Hippocampal formation (tissue), 2 donors: ENCODE results near the gene UHMK1.
A peak's percentile ranks its signal among the peaks of the same experiment; 100 is the strongest.

Experiments used
- DNase-seq, 2 donors: peaks; one replicate each; lab custom pipeline; 2025; lab: John Stamatoyannopoulos, UW

Gene UHMK1

GRCh38 chr1:162530307-162530987 is 32.8 kb downstream of the UHMK1 start:
- no peak for DNase-seq

GRCh38 chr1:162530988-162531319 is 33.3 kb downstream of the UHMK1 start:
- no peak for DNase-seq

- DNase-seq: no peak
Measured at GRCh38 chr1:162535501-162535900, 37.9 kb downstream of the UHMK1 start.

- no peak for DNase-seq
Measured at GRCh38 chr1:162536511-162536910, 38.9 kb downstream of the UHMK1 start.

GRCh38 chr1:162537216-162537615 is 39.6 kb downstream of the UHMK1 start:
- DNase-seq: no peak

DNA sequence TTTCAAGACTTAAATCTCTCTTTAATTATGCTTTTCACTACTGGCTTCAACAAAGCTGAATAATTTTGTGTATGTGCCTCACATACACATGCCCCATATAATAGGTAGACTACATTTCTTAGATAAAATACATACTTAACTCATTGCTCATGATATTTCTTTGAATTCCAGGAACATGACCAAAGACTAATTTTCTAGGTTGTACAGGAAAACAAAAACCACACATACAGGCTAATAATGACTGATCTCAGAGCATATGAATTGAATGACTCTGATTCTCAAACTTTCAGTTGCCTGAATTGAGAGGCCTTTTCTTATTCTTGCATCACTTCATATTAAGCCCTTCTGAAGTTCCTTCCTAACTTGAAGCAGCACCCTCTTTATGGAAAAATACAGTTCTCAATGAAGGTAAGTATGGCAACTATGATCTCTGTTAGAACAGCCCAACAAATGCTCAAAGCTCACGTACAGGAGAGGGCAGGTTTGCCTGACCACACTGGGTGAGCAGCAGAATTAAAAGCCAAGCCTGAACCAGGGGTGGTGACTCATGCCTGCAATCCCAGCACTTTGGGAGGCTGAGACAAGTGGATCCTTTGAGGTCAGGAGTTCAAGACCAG is 41.3 kb downstream of the UHMK1 start:
- no peak for DNase-seq

GRCh38 chr1:162541619-162542141 is 44.1 kb downstream of the UHMK1 start:
- no peak for DNase-seq

DNA sequence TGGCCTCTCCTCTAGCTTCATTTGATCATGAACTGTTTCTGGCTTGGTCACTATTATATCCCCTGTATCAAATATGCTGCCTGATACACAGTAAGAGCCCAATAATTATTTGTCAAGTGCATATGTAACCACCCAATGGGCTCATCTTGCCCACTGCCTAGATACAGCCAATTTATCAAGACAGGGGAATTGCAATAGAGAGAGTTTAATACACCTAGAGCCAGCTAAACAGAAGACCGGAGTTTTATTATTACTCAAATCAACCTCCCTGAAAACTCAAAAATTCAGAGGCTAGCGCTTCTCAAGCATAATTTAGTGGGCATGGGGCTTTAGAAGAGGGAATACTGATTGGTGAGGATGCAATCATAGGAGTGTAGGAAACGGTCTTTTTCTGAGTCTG is 45.6 kb downstream of the UHMK1 start:
- DNase-seq: no peak

- no peak for DNase-seq
Measured at GRCh38 chr1:162548170-162548569, 50.6 kb downstream of the UHMK1 start.

- DNase-seq: no peak
Measured at GRCh38 chr1:162549001-162549400, 51.4 kb downstream of the UHMK1 start.

DNA sequence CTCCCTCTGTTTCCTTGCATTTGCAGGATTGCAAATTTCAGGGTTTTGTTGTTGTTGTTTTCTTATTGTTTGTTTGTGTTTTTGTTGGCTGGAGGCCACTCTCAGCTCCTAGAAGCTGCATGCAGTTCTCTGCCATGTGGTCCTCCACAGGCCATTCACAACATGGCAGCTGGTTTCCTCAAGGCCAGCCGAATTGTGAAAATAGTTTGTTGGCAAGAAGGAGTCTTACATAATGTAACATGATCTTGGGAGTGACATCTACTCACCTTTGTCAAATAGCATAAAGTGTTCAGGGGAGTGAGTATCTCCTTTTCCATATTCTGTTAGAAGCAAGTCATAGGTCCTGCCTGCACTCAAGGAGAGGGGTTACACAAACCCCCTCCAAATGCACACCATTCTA is 53.3 kb downstream of the UHMK1 start:
- DNase-seq: no peak

DNA sequence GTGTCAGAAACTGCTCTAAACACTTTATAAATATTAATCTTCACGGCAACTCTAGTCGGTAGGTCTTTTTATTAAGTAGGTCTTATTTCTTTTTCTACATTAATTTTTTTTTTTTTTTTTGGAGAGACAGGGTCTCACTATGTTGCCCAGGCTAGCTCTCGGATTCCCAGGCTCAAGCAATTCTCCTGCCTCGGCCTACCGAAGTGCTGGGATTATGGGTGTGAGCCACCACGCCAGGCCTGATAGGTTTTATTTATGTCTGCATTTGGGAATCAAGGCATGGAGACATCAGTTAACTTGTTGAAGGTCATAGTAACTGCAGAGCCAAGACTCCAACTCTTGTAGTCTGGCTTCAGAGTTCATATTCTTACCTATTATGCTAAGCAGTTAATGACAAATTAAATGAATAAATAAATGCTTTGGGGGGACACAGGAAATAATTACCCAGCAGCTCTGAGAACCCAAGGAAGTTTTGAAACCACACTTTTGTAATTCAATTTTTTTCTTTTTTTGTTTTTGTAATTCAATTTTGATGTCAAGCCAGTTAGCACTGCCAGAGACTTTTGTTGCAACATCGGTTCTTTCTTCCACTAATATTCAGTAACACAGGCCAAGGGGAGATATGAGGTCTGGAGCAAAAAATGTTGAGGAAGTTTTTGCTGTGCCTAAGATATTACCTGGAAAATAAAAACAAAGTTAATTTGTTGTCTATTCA is 54.5 kb downstream of the UHMK1 start:
- DNase-seq: no peak

- no peak for DNase-seq
Measured at GRCh38 chr1:162552684-162553252, 55.1 kb downstream of the UHMK1 start.

DNA sequence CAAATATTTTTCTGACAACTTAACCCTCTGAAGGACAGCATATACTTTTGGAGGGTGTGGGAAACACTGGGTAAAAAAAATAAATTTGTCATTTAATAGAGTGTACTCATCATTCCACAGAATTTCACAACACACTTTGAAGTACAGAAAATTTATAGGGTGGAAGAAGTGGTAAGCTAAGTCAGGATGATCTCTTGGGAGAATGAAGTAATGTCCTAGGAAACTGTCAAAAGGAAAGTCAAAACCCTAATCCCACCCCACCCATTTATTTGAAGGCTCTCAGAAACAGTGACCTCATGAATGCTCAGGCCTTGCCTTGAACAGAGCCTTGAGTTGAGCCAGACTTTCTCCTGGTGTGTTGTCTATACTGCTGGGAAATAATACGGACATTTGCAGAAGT is 56.6 kb downstream of the UHMK1 start:
- no peak for DNase-seq

DNA sequence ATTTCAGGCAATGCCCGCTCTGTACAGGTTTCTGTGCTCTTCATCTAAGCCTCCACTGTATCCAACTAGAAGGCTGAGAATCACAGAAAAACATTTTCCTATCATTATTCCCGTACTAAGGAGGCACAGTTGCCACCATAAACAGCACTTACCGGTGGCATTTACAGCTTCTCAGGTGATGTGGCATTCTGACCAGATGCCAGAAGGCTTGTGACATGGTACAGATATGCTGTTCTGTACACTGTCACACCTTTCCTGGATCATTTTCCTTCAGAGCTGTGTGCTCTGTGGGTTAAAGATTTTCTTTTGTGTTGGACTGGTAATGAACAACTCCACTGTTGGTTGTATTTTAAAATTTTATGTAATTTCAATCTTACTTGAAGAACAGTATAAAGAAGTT is 59.9 kb downstream of the UHMK1 start:
- no peak for DNase-seq

DNA sequence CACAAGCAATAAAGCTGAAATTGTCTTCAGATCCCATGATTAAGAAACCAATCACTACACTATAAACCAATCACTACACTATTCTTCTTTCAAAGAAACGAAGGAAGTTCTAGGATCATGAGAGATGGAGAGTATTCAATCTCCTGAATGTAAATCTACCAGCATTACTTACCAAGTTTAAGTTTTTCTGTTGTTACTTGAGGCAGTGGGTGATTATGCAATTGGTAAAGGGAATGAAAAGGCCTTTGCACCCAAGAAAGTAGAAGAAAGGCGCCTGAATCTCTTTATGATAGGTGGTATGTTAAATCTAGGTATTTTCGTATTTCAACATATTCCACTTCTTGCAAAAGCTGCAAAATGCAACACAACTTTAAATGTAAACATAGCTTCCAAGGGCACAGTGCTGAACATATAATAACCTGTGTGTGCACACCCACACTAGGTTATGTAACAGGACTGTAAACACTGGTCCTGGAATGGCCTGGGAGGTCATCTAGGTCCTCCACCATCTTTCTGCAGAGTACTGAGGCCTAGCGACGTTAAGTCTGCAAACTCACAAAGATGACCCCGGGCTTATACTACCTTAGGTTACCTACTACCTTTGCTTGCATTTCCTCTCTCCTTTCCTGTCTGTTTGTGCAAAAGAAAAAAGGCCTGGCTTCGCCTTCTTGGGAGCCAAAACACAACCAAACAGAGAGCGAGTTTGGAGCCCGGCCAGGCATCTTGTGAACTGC is 62.9 kb downstream of the UHMK1 start:
- DNase-seq: no peak

DNA sequence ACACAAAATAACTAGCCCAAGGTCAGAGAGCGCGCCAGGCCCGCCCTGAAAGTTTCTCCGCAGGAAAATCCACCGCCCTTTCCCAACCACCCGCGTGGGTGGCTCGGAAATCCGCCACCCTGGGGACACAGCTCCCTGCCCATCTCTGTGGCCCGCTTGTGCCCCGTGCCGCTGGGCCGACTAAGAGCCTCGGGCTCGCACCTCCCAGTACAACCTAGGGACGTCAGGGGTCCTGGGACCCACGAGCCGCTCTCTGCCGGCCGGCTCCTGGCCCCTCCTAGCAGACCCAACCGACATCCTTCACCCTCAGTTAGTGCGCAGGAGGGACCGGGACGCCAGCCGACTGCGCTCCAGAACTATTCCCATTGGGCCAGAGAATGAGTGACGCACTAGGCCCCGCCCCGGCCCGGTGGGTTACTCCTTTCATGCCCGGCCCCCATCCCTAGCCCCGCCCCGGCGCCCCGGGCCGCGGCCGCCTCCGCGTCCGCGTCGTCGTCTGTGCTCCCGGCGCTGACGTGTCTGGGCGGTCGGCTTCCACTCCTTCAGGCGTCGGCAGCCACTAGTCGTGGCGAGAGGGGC is 63.5 kb downstream of the UHMK1 start:
- peak; percentile 96 for DNase-seq

DNA sequence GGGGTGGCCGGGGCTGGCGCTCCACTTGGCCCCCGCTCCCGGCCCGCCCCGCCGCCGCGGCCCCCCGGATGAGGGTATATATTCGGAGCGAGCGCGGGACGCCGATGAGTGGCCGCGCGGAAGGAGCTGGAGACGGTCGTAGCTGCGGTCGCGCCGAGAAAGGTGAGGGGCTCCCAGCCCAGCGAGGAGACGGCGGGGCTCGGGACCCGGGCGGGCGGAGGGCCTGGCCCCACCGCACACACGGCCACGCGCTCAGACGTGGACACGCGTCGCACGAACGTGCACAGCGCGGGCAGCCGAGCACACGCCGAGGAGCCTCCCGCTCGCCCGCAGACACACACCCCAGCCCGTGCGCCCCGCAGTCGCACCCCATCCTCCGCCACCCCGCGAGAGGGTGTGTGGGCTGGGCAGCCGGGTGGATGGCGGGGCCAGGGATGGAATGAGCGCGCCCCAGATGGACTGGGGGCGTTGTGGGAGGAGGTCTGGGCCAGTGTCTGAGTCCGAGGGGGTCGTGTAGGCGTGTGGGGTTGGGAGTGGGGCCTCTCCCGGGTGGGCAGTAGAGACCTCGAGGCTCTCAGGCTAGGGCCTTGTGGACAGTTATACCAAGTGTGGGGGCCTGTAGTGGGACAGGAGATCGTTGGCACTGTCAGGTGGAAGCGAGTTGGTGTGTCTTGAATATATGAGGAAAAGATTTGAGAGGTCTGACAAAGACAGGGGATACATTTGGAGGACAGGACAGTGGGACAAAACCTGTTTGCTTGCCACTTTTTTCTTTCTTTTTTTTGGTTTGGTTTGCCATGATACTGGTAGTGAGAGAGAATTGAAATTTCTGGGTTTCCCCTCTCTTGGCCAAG is 64.2 kb downstream of the UHMK1 start, which contains the start of gene UAP1:
Gene UAP1, plus strand, starts transcription at position 107 of the 854 bp plus-strand sequence. CDS start 4,347 bp downstream, outside the sequence.
- DNase-seq: no peak

GRCh38 chr1:162562470-162562828 is 64.8 kb downstream of the UHMK1 start:
- DNase-seq: no peak

- no peak for DNase-seq
Measured at GRCh38 chr1:162564762-162565218, 67.2 kb downstream of the UHMK1 start.

DNA sequence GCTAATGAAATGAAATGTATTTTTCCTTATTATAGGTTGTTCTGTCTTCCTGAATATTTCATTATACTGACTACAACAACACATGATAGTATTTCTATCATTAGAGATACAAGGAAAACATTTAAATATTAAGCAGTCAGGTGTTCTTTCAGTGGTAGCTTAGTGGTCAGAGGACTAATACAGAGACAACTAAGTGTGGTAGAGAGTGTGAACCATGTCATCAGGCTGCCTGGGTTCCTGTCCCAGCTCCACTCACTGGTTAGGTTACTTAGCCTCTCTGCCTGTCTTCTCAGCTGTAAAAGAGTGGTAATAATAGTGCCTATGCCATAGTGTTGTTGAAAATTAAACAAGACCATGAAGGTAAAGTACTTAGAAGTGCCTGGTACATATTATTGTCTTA is 67.8 kb downstream of the UHMK1 start:
- DNase-seq: no peak
